Ascending aorta (tissue), 2 donors: ENCODE data around the gene LMOD1. TPM values are rescaled to one million over a fixed set of nuclear protein-coding genes. Genes with fewer than 3 reads are reported as not detected.
"Not testable (repeated sequence)": the region's sequence is repeated elsewhere in the genome, so short reads cannot be mapped to it uniquely, and the experiment has no call there.

Experiments used
- DNase-seq, 2 donors: peaks; one replicate each; pipeline ENCODE4 v3.0.0-alpha.2; 2019; ENCODE audit warnings: low spot score in 2 of 2
- H3K27ac ChIP-seq, 2 donors: fragments of 200-600 bp; sonication (generic); one replicate each; pipeline ENCODE4 v1.5.1; 2016 to 2017; ENCODE audit warnings: mild to moderate bottlenecking in 1 of 2
- H3K27me3 ChIP-seq: fragments of 200-600 bp; sonication (generic); one replicate; pipeline ENCODE4 v1.5.1; 2017
- H3K36me3 ChIP-seq, 2 donors: fragments of 200-600 bp; sonication (generic); one replicate each; pipeline ENCODE4 v1.5.1; 2016
- H3K4me1 ChIP-seq, 2 donors: fragments of 200-600 bp; sonication (generic); one replicate each; pipeline ENCODE4 v1.5.1; 2016 to 2017; ENCODE audit warnings: mild to moderate bottlenecking in 1 of 2
- H3K4me3 ChIP-seq, 2 donors: fragments of 200-600 bp; sonication (generic); one replicate each; pipeline ENCODE4 v1.5.1; 2016 to 2017; ENCODE audit warnings: mild to moderate bottlenecking in 1 of 2
- H3K9me3 ChIP-seq, 2 donors: fragments of 200-600 bp; sonication (generic); one replicate each; pipeline ENCODE4 v1.5.1; 2016
- CTCF ChIP-seq, 3 experiments: fragments of 200-600 bp in 2 of 3; fragments of 450-650 bp in 1 of 3; sonication (generic) in 2 of 3; IDR thresholded peaks; one replicate each; pipeline ENCODE4 v1.5.1; 2016 to 2019; ENCODE audit warnings: antibody characterized with exemption in 3 of 3, mild to moderate bottlenecking in 1 of 3, moderate library complexity in 1 of 3
- intact Hi-C: fragments of 100-400 bp; cut with DNase I; formaldehyde crosslinking; loops from one replicate; pipeline ENCODE4 v1.15.1; 2023
- total RNA-seq: library from RNA; depleted of rRNA; stranded (reverse); fragments of >200 nt; gene quantifications from one replicate; pipeline ENCODE4 v1.1.0, GENCODE V29; 2016

The LMOD1 gene
- total RNA-seq, 1 donor from 2014 or later, result 316 TPM

- peak in 1 of 2 donors; percentile 94 for DNase-seq
- intact Hi-C loops, result no loop called here
- Histone ChIP-seq H3K27ac (peak overlapping the region; percentile 94 to 97), H3K4me1 (peaks cover 73 to 93% of the 10 kb centered on the region in 2 donors), H3K36me3 (peaks cover 19 to 27% of the 10 kb centered on the region in 2 donors), H3K9me3 (no peaks in the 10 kb centered on the region), H3K27me3 (no peaks in the 10 kb centered on the region), H3K4me3 (peak overlapping the region in 1 of 2 donors; percentile 28)
- no peak for TF ChIP-seq CTCF (IDR thresholded peaks at IDR 0.05)
Measured at GRCh38 chr1:201904579-201904978, 41.8 kb downstream of the LMOD1 start.

GRCh38 chr1:201903135-201903534, 43.2 kb downstream of the LMOD1 start:
- peaks cover 75 to 93% of the 10 kb centered on the region in 2 donors for H3K4me1 ChIP-seq
- no peak overlapping the region for H3K4me3 ChIP-seq
- intact Hi-C loops, result no loop called here
- TF ChIP-seq CTCF (IDR thresholded peaks at IDR 0.05), result no peak
- no peaks in the 10 kb centered on the region for H3K9me3 ChIP-seq
- no peaks in the 10 kb centered on the region for H3K27me3 ChIP-seq
- peak overlapping the region; percentile 94 to 97 for H3K27ac ChIP-seq
- DNase-seq, result peak; percentile 58 to 96
- H3K36me3 ChIP-seq, result peaks cover 23 to 29% of the 10 kb centered on the region in 2 donors

GRCh38 chr1:201902198-201902597, 44.1 kb downstream of the LMOD1 start:
- DNase-seq, result no peak
- Histone ChIP-seq H3K4me1 (peaks cover 74 to 95% of the 10 kb centered on the region in 2 donors), H3K27ac (peak overlapping the region; percentile 94 to 97)

GRCh38 chr1:201901036-201901435, 45.3 kb downstream of the LMOD1 start:
- Histone ChIP-seq H3K27ac (peak overlapping the region; percentile 87 to 94), H3K4me1 (peaks cover 69 to 93% of the 10 kb centered on the region in 2 donors), H3K36me3 (peaks cover 29 to 43% of the 10 kb centered on the region in 2 donors)
- H3K27me3 ChIP-seq, DNase-seq, H3K9me3 ChIP-seq, H3K4me3 ChIP-seq, intact Hi-C loops: not testable (repeated sequence)

More at GRCh38 chr1:201902198-201902597, 44.1 kb downstream of the LMOD1 start:
- intact Hi-C loops, result no loop called here
- no peak for TF ChIP-seq CTCF (IDR thresholded peaks at IDR 0.05)
- Histone ChIP-seq H3K27me3 (no peaks in the 10 kb centered on the region), H3K4me3 (no peak overlapping the region), H3K9me3 (no peaks in the 10 kb centered on the region), H3K36me3 (peaks cover 29 to 36% of the 10 kb centered on the region in 2 donors)

GRCh38 chr1:201900476-201900875, 45.9 kb downstream of the LMOD1 start:
- H3K27ac ChIP-seq, result peak overlapping the region; percentile 87 to 94
- no peaks in the 10 kb centered on the region for H3K9me3 ChIP-seq
- no peak for TF ChIP-seq CTCF (IDR thresholded peaks at IDR 0.05)
- intact Hi-C loops, result no loop called here
- peak in 1 of 2 donors; percentile 80 for DNase-seq
- peaks cover 64 to 88% of the 10 kb centered on the region in 2 donors for H3K4me1 ChIP-seq
- no peaks in the 10 kb centered on the region for H3K27me3 ChIP-seq
- peaks cover 29 to 38% of the 10 kb centered on the region in 2 donors for H3K36me3 ChIP-seq
- no peak overlapping the region for H3K4me3 ChIP-seq

- intact Hi-C loops, result no loop called here
- peak overlapping the region; percentile 87 to 94 for H3K27ac ChIP-seq
- TF ChIP-seq CTCF (IDR thresholded peaks at IDR 0.05), result no peak
- peaks cover 29 to 37% of the 10 kb centered on the region in 2 donors for H3K36me3 ChIP-seq
- H3K27me3 ChIP-seq, result no peaks in the 10 kb centered on the region
- no peak overlapping the region for H3K4me3 ChIP-seq
- H3K9me3 ChIP-seq, result no peaks in the 10 kb centered on the region
- peaks cover 63 to 87% of the 10 kb centered on the region in 2 donors for H3K4me1 ChIP-seq
- DNase-seq, result no peak
Measured at GRCh38 chr1:201899683-201900429, 46.5 kb downstream of the LMOD1 start.
